ENCODE results near the gene UBR4. TPM values are rescaled to one million over a fixed set of nuclear protein-coding genes. Genes with fewer than 3 reads are reported as not detected.
A peak's percentile ranks its signal among the peaks of the same experiment; 100 is the strongest.

The UBR4 gene
- polyA plus RNA-seq, 1 donor (not counting 4 experiments of a cell fraction or from before 2014, with no cell fraction given) = 39.0 TPM

- Histone ChIP-seq H3K79me2 (ENCODE audit: control insufficient read depth, insufficient read depth, low read length) (no peaks in the 10 kb centered on the region), H4K20me1 (ENCODE audit: control insufficient read depth, extremely low read depth, insufficient read depth, low read length) (no peaks in the 10 kb centered on the region), H3K9me1 (ENCODE audit: control insufficient read depth, extremely low read depth, insufficient read depth, low read length) (no peaks in the 10 kb centered on the region), H3K4me1 (ENCODE audit: control insufficient read depth, extremely low read depth, insufficient read depth, low read length) (peaks cover 17% of the 10 kb centered on the region), H3K27me3 (ENCODE audit: control insufficient read depth, extremely low read depth, insufficient read depth, low read length) (peaks cover 19% of the 10 kb centered on the region), H3K9me3 (ENCODE audit: control insufficient read depth, low read depth, low read length) (no peaks in the 10 kb centered on the region), H3K27ac (ENCODE audit: control insufficient read depth, insufficient read depth, low read length) (no peak overlapping the region), H3K9ac (ENCODE audit: control insufficient read depth, extremely low read depth, insufficient read depth, low read length) (no peak overlapping the region), H3K4me2 (ENCODE audit: control insufficient read depth, extremely low read depth, insufficient read depth, low read depth, low read length) (peak overlapping the region; percentile 32), H3K36me3 (ENCODE audit: control insufficient read depth in 2 of 2, extremely low read depth in 1 of 2, insufficient read depth in 2 of 2, low read length in 2 of 2) (no peaks in the 10 kb centered on the region), H3K4me3 (ENCODE audit: control insufficient read depth in 2 of 3, extremely low read depth in 1 of 3, insufficient read depth in 2 of 3, low read depth in 1 of 3, low read length in 3 of 3) (no peak overlapping the region), H2AFZ (ENCODE audit: control insufficient read depth, low read length) (no peak overlapping the region)
- TF ChIP-seq CTCF (optimal IDR thresholded peaks at IDR 0.05 in 1 of 3, IDR thresholded peaks at IDR 0.05 in 1 of 3, conservative IDR thresholded peaks at IDR 0.05 in 1 of 3; ENCODE audit: extremely low read depth in 1 of 3, insufficient read depth in 2 of 3, low read length in 3 of 3) (no peak), EZH2 (IDR thresholded peaks at IDR 0.05; ENCODE audit: low read length) (no peak)
- FAIRE-seq = peak; percentile 44
- dilution Hi-C loops (cut with MboI; ENCODE audit: extremely low pct_ligation_motif_present, low sequenced_read_pairs) = no loop called here
- no peak for DNase-seq (ENCODE audit: low read depth, low spot score)
These were observed 160.8 kb downstream of the UBR4 start for GRCh38 chr1:19049128-19049768.

- Histone ChIP-seq H3K9ac (ENCODE audit: control insufficient read depth, extremely low read depth, insufficient read depth, low read length) (no peak overlapping the region), H4K20me1 (ENCODE audit: control insufficient read depth, extremely low read depth, insufficient read depth, low read length) (no peaks in the 10 kb centered on the region), H3K79me2 (ENCODE audit: control insufficient read depth, insufficient read depth, low read length) (no peaks in the 10 kb centered on the region), H3K9me1 (ENCODE audit: control insufficient read depth, extremely low read depth, insufficient read depth, low read length) (no peaks in the 10 kb centered on the region), H2AFZ (ENCODE audit: control insufficient read depth, low read length) (no peak overlapping the region), H3K4me2 (ENCODE audit: control insufficient read depth, extremely low read depth, insufficient read depth, low read depth, low read length) (no peak overlapping the region), H3K4me1 (ENCODE audit: control insufficient read depth, extremely low read depth, insufficient read depth, low read length) (peaks cover 9% of the 10 kb centered on the region), H3K9me3 (ENCODE audit: control insufficient read depth, low read depth, low read length) (no peaks in the 10 kb centered on the region), H3K36me3 (ENCODE audit: control insufficient read depth in 2 of 2, extremely low read depth in 1 of 2, insufficient read depth in 2 of 2, low read length in 2 of 2) (no peaks in the 10 kb centered on the region), H3K27ac (ENCODE audit: control insufficient read depth, insufficient read depth, low read length) (no peak overlapping the region), H3K4me3 (ENCODE audit: control insufficient read depth in 2 of 3, extremely low read depth in 1 of 3, insufficient read depth in 2 of 3, low read depth in 1 of 3, low read length in 3 of 3) (no peak overlapping the region), H3K27me3 (ENCODE audit: control insufficient read depth, extremely low read depth, insufficient read depth, low read length) (peaks cover 7% of the 10 kb centered on the region)
- TF ChIP-seq EZH2 (IDR thresholded peaks at IDR 0.05; ENCODE audit: low read length) = no peak
- DNase-seq (ENCODE audit: low read depth, low spot score) (no peak), FAIRE-seq (no peak)
- dilution Hi-C loops (cut with MboI; ENCODE audit: extremely low pct_ligation_motif_present, low sequenced_read_pairs) = no loop called here
These were observed 162.9 kb downstream of the UBR4 start for GRCh38 chr1:19046972-19047731.

Measured in keratinocyte (primary cell).